Endothelial cell of umbilical vein (primary cell): ENCODE data around the gene SHISA9. TPM values are rescaled to one million over a fixed set of nuclear protein-coding genes. Genes with fewer than 3 reads are reported as not detected.

Experiments used
- Bru-seq: library from RNA; stranded (reverse); fragments of 400-500 nt; gene quantifications from one replicate; lab custom pipeline; 2021; lab: Mats Ljungman, UMichigan
- BruChase-seq, 2 experiments: library from RNA; stranded (reverse); fragments of 400-500 nt; gene quantifications; one replicate each; lab custom pipeline; 2021; lab: Mats Ljungman, UMichigan
- BruUV-seq: library from RNA; stranded (reverse); fragments of 400-500 nt; replicated peaks from 2 replicates; lab custom pipeline; 2021; lab: Mats Ljungman, UMichigan
- CTCF ChIA-PET: fragments of 300-600, 350-600 bp; sonication (Branson Sonifier 250); formaldehyde crosslinking; loops from one replicate; lab custom pipeline; 2021; ENCODE audit warnings: antibody characterized with exemption, inconsistent platforms; lab: Charles Lee
- POLR2A ChIA-PET: fragments of 300-600, 350-600 bp; sonication (Branson Sonifier 250); formaldehyde crosslinking; loops from one replicate; lab custom pipeline; 2021; ENCODE audit warnings: antibody characterized with exemption, inconsistent platforms; lab: Charles Lee
- DNase-seq: peaks from one replicate; pipeline ENCODE4 v3.0.0-alpha.2; 2011; ENCODE audit warnings: low read depth, low spot score
- FAIRE-seq: peaks from 2 replicates; lab custom pipeline; 2011; peaks lifted over from hg19 to GRCh38; lab: Jason Lieb, UNC
- H2AFZ ChIP-seq: 2 replicates; pipeline ENCODE4 v1.6.0; 2012; ENCODE audit warnings: low read depth, low read length, control low read depth, inconsistent platforms
- H3K27ac ChIP-seq: 2 replicates; pipeline ENCODE4 v1.5.1; 2011; ENCODE audit warnings: low read depth, mild to moderate bottlenecking, control low read depth, low read length, moderate library complexity; ENCODE audit not compliant: insufficient read depth
- H3K27me3 ChIP-seq, 2 experiments: 2 replicates each; pipeline versions ENCODE4 v1.6.0 to v1.6.1; 2011; ENCODE audit warnings: low read length in 2 of 2, mixed read lengths in 1 of 2; ENCODE audit not compliant: control insufficient read depth in 2 of 2, insufficient read depth in 2 of 2
- H3K36me3 ChIP-seq, 2 experiments: 2 replicates in 1 of 2; 3 replicates in 1 of 2; pipeline ENCODE4 v1.5.1; 2011; ENCODE audit warnings: low read length in 2 of 2, mild to moderate bottlenecking in 1 of 2, moderate library complexity in 1 of 2; ENCODE audit not compliant: control insufficient read depth in 2 of 2, insufficient read depth in 2 of 2; ENCODE audit errors: extremely low read depth in 1 of 2
- H3K4me1 ChIP-seq: 3 replicates; pipeline ENCODE4 v1.5.1; 2011; ENCODE audit warnings: mild to moderate bottlenecking, low read length; ENCODE audit not compliant: control insufficient read depth, insufficient read depth; ENCODE audit errors: extremely low read depth
- H3K4me2 ChIP-seq: 2 replicates; pipeline ENCODE4 v1.6.1; 2011; ENCODE audit warnings: low read length, control low read depth, mixed read lengths; ENCODE audit not compliant: insufficient read depth
- H3K4me3 ChIP-seq, 3 experiments: fragments of 200-600 bp in 1 of 3; sonication (generic), shearing (Covaris generic) in 1 of 3; replicated peaks in 1 of 3; 2 replicates each; pipeline ENCODE4 v1.5.1; 2011 to 2016; ENCODE audit warnings: control low read depth in 3 of 3, low read length in 3 of 3, mild to moderate bottlenecking in 2 of 3, inconsistent platforms in 1 of 3, low read depth in 1 of 3, moderate library complexity in 1 of 3; ENCODE audit not compliant: insufficient read depth in 1 of 3
- H3K79me2 ChIP-seq: 2 replicates; pipeline ENCODE4 v1.6.0; 2012; ENCODE audit warnings: low read length, inconsistent platforms; ENCODE audit not compliant: control insufficient read depth, insufficient read depth
- H3K9ac ChIP-seq: replicated peaks from 2 replicates; pipeline ENCODE3; 2011; ENCODE audit warnings: low read length, control low read depth; ENCODE audit not compliant: insufficient read depth; ENCODE audit errors: extremely low read depth
- H3K9me1 ChIP-seq: replicated peaks from 3 replicates; pipeline ENCODE4 v1.6.0; 2011; ENCODE audit warnings: mild to moderate bottlenecking, low read length; ENCODE audit not compliant: control insufficient read depth, insufficient read depth; ENCODE audit errors: extremely low read depth
- H3K9me3 ChIP-seq: replicated peaks from 2 replicates; pipeline ENCODE4 v1.5.1; 2012; ENCODE audit warnings: low read length, inconsistent platforms; ENCODE audit not compliant: control insufficient read depth, insufficient read depth
- H4K20me1 ChIP-seq: replicated peaks from 2 replicates; pipeline ENCODE3; 2011; ENCODE audit warnings: mild to moderate bottlenecking, low read length; ENCODE audit not compliant: control insufficient read depth, insufficient read depth; ENCODE audit errors: extremely low read depth
- EZH2 ChIP-seq: IDR thresholded peaks from 2 replicates; pipeline ENCODE4 v1.6.1; 2012; ENCODE audit warnings: borderline replicate concordance, low read depth, mild to moderate bottlenecking, moderate library complexity, low read length, inconsistent platforms; ENCODE audit not compliant: severe bottlenecking
- FOS ChIP-seq: IDR thresholded peaks from 2 replicates; pipeline ENCODE4 v1.6.1; 2011; ENCODE audit warnings: mild to moderate bottlenecking, low read length, moderate library complexity, borderline replicate concordance; ENCODE audit not compliant: insufficient read depth
- GATA2 ChIP-seq: IDR thresholded peaks from 2 replicates; pipeline ENCODE4 v1.7.0; 2011; ENCODE audit warnings: low read depth, mild to moderate bottlenecking, moderate library complexity, mixed read lengths, low read length; ENCODE audit not compliant: insufficient read length, insufficient read depth
- JUN ChIP-seq: IDR thresholded peaks from 2 replicates; pipeline ENCODE4 v1.6.1; 2011; ENCODE audit warnings: borderline replicate concordance, low read depth; ENCODE audit not compliant: insufficient read length, insufficient read depth
- MYC ChIP-seq: IDR thresholded peaks from one replicate; pipeline ENCODE4 v1.6.1; 2011; ENCODE audit warnings: mild to moderate bottlenecking, low read depth, low read length
- POLR2A ChIP-seq: IDR thresholded peaks from 2 replicates; pipeline ENCODE4 v1.6.1; 2012; ENCODE audit warnings: low read depth, mild to moderate bottlenecking, control low read depth, low read length
- POLR2AphosphoS5 ChIP-seq: IDR thresholded peaks from 2 replicates; pipeline ENCODE4 v1.6.1; 2012; ENCODE audit warnings: low read depth, mild to moderate bottlenecking, control low read depth, low read length, moderate library complexity; ENCODE audit not compliant: insufficient read depth
- dilution Hi-C: fragments of 300-500 bp; cut with MboI; formaldehyde crosslinking; loops from one replicate; pipeline ENCODE4 v1.15.0; 2019; ENCODE audit warnings: low sequenced_read_pairs; ENCODE audit not compliant: extremely low pct_ligation_motif_present
- intact Hi-C: fragments of 100-400 bp; cut with micrococcal nuclease; formaldehyde crosslinking; loops from one replicate; pipeline ENCODE4 v1.10.0; 2022
- long read RNA-seq: library from polyadenylated mRNA; stranded (forward); transcript quantifications from one replicate; pipeline ENCODE4 v2.0.0, GENCODE V29; 2021
- polyA minus RNA-seq, 3 experiments: library from RNA; depleted of rRNA, polyadenylated mRNA; stranded (reverse); fragments of >200 nt; gene quantifications; 1 replicate in 1 of 3; 2 replicates in 2 of 3; pipeline ENCODE4 v1.2.3, GENCODE V29; 2011
- polyA plus RNA-seq, 4 experiments: library from polyadenylated mRNA; depleted of rRNA in 3 of 4; stranded (reverse) in 3 of 4; unstranded in 1 of 4; fragments of >200 nt; gene quantifications; 2 replicates each; pipeline versions ENCODE4 v1.2.1 to v1.2.3, GENCODE V29; 2011 to 2012; ENCODE audit warnings: missing spikeins in 1 of 4
- total RNA-seq: library from RNA; stranded (reverse); gene quantifications from 2 replicates; pipeline ENCODE4 v1.2.3, GENCODE V29; 2021
- TF ChIP-seq, protein P1 (sequence below), 2 donors: IDR thresholded peaks; 1 replicate in 1 of 2; 2 replicates in 1 of 2; pipeline ENCODE4 v1.5.1; 2011; ENCODE audit warnings: low read length in 2 of 2, mild to moderate bottlenecking in 2 of 2, moderate library complexity in 2 of 2, control low read depth in 1 of 2, inconsistent platforms in 1 of 2, low read depth in 1 of 2; ENCODE audit not compliant: insufficient read depth in 1 of 2; ENCODE audit errors: extremely low read depth in 1 of 2
- TF ChIP-seq, protein P2 (sequence below): IDR thresholded peaks from 2 replicates; pipeline ENCODE4 v1.6.1; 2011; ENCODE audit not compliant: insufficient read depth, insufficient read length

The SHISA9 gene
- total RNA-seq (not detected in 2 replicates), polyA plus RNA-seq (not detected in 2 replicates), polyA minus RNA-seq (0.12 and 0.15 TPM in 2 replicates), Bru-seq, nascent RNA (percentile 1 among the genes with signal in this experiment), BruChase-seq, experiment 1, labeled RNA remaining after a 6-hour chase (percentile 1 among the genes with signal in this experiment), BruChase-seq, experiment 2, labeled RNA remaining after a 2-hour chase (percentile 2 among the genes with signal in this experiment)
- polyA plus RNA-seq (2011; cell fraction: cytosol; rRNA removed) = not detected in 2 replicates
- 0.06 and 0.07 TPM in 2 replicates for polyA plus RNA-seq (2011; cell fraction: nucleus; rRNA removed)
- not detected in 2 replicates for polyA plus RNA-seq (2012)
- not detected for polyA minus RNA-seq (2011; cell fraction: cytosol; rRNA and poly(A)+ RNA removed)
- polyA minus RNA-seq (2011; cell fraction: nucleus; rRNA and poly(A)+ RNA removed) = 0.34 TPM in 2 replicates
- long read RNA-seq = 0 reads

DNA sequence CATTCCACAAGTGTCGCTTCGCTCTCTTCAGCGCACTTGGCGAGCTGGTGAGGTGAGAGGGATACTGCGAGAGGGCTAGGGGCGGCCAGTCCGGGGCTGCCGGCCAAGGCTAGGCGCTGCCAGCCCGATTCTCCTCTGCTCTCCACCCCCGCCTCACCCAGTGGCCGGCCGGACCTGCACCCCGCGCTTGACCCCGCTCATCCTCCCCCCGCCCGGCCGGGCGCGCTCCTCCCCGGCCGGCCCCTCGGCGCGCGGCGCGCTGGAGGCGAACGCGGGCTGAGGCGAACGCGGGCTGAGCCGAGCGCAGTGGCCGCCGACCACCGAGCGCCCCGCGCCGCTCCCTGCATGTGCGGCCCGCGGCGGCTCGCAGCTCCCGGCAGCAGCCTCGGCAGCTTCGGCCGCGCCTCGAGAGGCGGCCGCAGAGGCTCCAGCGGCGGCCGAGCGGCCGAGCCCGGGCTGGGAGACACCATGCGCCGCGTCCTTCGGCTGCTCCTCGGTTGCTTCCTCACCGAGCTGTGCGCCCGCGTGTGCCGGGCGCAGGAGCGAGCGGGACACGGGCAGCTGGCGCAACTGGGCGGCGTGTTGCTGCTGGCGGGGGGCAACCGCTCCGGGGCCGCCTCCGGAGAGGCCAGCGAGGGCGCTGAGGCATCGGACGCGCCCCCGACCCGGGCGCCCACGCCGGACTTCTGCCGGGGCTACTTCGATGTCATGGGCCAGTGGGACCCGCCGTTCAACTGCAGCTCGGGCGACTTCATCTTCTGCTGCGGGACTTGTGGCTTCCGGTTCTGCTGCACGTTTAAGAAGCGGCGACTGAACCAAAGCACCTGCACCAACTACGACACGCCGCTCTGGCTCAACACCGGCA lies at the start of gene SHISA9:
Gene SHISA9, plus strand, starts transcription at position 2 of the 865 bp plus-strand sequence.
- Histone ChIP-seq H2AFZ (no peak within 1 kb of the TSS), H3K27me3 (peaks cover 45 to 52% of the 10 kb centered on the region in 2 experiments), H3K4me1 (no peaks in the 10 kb centered on the region), H3K9ac (no peak within 1 kb of the TSS), H3K79me2 (no peaks in the 10 kb centered on the region), H3K9me1 (no peaks in the 10 kb centered on the region), H3K36me3 (no peaks in the 10 kb centered on the region), H3K4me2 (no peak within 1 kb of the TSS), H4K20me1 (no peaks in the 10 kb centered on the region), H3K27ac (no peak within 1 kb of the TSS), H3K4me3 (no peak within 1 kb of the TSS), H3K9me3 (no peaks in the 10 kb centered on the region)
- BruUV-seq = no TSS peak
- DNase-seq (no peak), FAIRE-seq (no peak)
- dilution Hi-C loops (no loop called here), intact Hi-C loops (no loop called here)
- ChIA-PET CTCF (no interaction called here), POLR2A (no interaction called here)
- no peak for TF ChIP-seq JUN
- no peak for TF ChIP-seq POLR2AphosphoS5
- TF ChIP-seq, protein P1, sequence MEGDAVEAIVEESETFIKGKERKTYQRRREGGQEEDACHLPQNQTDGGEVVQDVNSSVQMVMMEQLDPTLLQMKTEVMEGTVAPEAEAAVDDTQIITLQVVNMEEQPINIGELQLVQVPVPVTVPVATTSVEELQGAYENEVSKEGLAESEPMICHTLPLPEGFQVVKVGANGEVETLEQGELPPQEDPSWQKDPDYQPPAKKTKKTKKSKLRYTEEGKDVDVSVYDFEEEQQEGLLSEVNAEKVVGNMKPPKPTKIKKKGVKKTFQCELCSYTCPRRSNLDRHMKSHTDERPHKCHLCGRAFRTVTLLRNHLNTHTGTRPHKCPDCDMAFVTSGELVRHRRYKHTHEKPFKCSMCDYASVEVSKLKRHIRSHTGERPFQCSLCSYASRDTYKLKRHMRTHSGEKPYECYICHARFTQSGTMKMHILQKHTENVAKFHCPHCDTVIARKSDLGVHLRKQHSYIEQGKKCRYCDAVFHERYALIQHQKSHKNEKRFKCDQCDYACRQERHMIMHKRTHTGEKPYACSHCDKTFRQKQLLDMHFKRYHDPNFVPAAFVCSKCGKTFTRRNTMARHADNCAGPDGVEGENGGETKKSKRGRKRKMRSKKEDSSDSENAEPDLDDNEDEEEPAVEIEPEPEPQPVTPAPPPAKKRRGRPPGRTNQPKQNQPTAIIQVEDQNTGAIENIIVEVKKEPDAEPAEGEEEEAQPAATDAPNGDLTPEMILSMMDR (IDR thresholded peaks at IDR 0.05; ENCODE audit: extremely low read depth in 1 of 2, insufficient read depth in 1 of 2, low read depth in 1 of 2, low read length in 2 of 2) = no peak
- TF ChIP-seq, protein P2, sequence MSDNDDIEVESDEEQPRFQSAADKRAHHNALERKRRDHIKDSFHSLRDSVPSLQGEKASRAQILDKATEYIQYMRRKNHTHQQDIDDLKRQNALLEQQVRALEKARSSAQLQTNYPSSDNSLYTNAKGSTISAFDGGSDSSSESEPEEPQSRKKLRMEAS = no peak
- TF ChIP-seq FOS = no peak
- TF ChIP-seq GATA2 = no peak
- TF ChIP-seq EZH2 = no peak
- no peak for TF ChIP-seq POLR2A
- no peak for TF ChIP-seq MYC
